Coronary artery (tissue), 2 donors: ENCODE results near the gene COPZ2.
"Not testable (repeated sequence)": the region's sequence is repeated elsewhere in the genome, so short reads cannot be mapped to it uniquely, and the experiment has no call there.

Experiments used
- DNase-seq: peaks from one replicate; pipeline ENCODE4 v3.0.0-alpha.2; 2017; ENCODE audit warnings: low spot score
- H3K27ac ChIP-seq, 2 donors: fragments of 200-600 bp; sonication (generic); one replicate each; pipeline ENCODE4 v1.5.1; 2016 to 2019
- H3K4me3 ChIP-seq: fragments of 200-600 bp; sonication (generic); 2 replicates; pipeline ENCODE4 v1.5.1; 2016; ENCODE audit warnings: mild to moderate bottlenecking, moderate library complexity
- CTCF ChIP-seq: fragments of 200-600 bp; sonication (generic); IDR thresholded peaks from one replicate; pipeline ENCODE4 v1.5.1; 2019; ENCODE audit warnings: antibody characterized with exemption

COPZ2 gene

GRCh38 chr17:48003417-48004151 is 34.0 kb downstream of the COPZ2 start:
- no peak overlapping the region for H3K4me3 ChIP-seq
- no peak for DNase-seq
- peak overlapping the region in 1 of 2 donors; percentile 60 for H3K27ac ChIP-seq
- no peak for TF ChIP-seq CTCF

- Histone ChIP-seq H3K4me3 (no peak overlapping the region), H3K27ac (peak overlapping the region in 1 of 2 donors; percentile 60)
- no peak for DNase-seq
- TF ChIP-seq CTCF, result no peak
Observed at GRCh38 chr17:48002916-48003416, 34.6 kb downstream of the COPZ2 start.

GRCh38 chr17:48002266-48002915 is 35.2 kb downstream of the COPZ2 start:
- H3K4me3 ChIP-seq, result peak overlapping the region; percentile 34
- no peak for DNase-seq
- no peak for TF ChIP-seq CTCF
- H3K27ac ChIP-seq, result peak overlapping the region; percentile 32 to 83

DNA sequence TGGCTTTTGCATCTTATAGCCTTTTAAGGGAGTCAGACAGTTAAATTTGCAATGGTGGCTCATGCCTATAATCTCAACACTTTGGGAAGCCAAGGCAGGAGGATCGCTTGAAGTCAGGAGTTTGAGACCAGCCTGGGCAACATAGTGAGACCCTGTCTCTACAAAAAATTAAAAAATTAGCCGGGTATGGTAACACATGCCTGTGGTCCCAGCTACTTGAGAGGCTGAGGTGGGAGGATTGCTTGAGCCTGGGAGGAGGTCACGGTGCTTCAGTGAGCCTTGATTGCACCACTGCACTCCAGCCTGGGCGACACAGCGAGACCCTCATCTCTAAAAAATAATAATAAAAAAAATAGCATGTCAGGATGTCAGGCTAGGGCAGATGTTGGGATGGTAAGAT is 35.9 kb downstream of the COPZ2 start:
- DNase-seq, H3K4me3 ChIP-seq: not testable (repeated sequence)
- H3K27ac ChIP-seq, result peak overlapping the region in 1 of 2 donors; percentile 83

GRCh38 chr17:48001197-48001596 is 36.4 kb downstream of the COPZ2 start:
- Histone ChIP-seq H3K4me3 (no peak overlapping the region), H3K27ac (peak overlapping the region in 1 of 2 donors; percentile 83)
- TF ChIP-seq CTCF, result no peak
- no peak for DNase-seq

GRCh38 chr17:47999582-47999981 is 38.0 kb downstream of the COPZ2 start:
- no peak for DNase-seq
- TF ChIP-seq CTCF, result no peak
- H3K27ac ChIP-seq, result no peak overlapping the region
- H3K4me3 ChIP-seq, result no peak overlapping the region

DNA sequence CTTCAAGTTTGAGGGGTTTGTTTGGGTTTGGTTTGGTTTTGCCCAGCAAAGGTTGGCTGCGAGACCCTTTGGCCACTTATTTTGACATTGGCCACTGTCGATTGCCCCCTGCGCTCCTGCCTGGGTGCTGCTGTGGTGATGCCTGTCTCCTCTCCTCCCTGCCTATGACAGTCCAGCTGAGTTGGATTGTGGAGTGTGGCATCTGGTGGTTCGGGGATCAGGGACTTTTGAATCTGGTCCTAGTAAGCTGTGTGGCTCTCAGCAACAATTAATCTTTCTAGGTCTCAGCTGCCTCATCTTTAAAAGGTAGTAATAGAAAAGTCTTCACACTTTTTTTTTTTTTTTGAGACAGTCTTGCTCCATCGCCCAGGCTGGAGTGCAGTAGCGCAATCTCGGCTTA is 39.6 kb downstream of the COPZ2 start:
- no peak for DNase-seq
- TF ChIP-seq CTCF, result no peak
- Histone ChIP-seq H3K4me3 (no peak overlapping the region), H3K27ac (peak overlapping the region in 1 of 2 donors; percentile 48)
